ENCODE measurements around the gene WDR76. TPM values are rescaled to one million over a fixed set of nuclear protein-coding genes. Genes with fewer than 3 reads are reported as not detected.

Gene WDR76
- total and polyA plus RNA-seq, 4 donors: 2.4 to 6.2 (median 4.1) TPM

DNA sequence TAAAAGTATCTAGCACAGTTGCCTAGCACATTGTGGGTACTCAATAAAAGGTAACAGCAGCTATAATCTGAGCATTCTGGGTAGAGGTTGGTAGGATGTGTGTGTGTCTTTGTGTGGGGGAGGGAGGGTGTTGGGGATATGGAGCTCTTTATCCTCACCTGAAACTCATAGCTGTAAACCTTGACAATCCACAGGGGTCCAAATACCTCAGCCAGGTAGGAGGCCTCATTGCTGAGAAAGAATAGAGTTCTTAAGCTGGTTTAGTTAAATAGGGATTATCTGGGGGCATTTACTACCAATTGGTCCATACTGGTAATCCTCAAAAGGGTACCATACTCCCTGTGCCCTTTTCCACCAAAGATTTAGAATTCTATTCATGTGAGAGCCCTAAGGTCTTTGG, 30.8 kb upstream of the WDR76 start:
- H3K9ac ChIP-seq (ENCODE audit: insufficient read depth in 1 of 2, low read length in 2 of 2): no peak overlapping the region
- DNase-seq (no peak), ATAC-seq (ENCODE audit: insufficient read depth, low FRiP score) (no peak)
- H3K9me3 ChIP-seq (ENCODE audit: control insufficient read depth in 4 of 4, insufficient read depth in 3 of 4, low read length in 3 of 4): no peaks in the 10 kb centered on the region
- peaks cover 3 to 35% (median 19%) of the 10 kb centered on the region in 5 donors for H3K4me1 ChIP-seq (ENCODE audit: control insufficient read depth in 5 of 5, insufficient read depth in 5 of 5, low read length in 5 of 5)
- H3K27me3 ChIP-seq (ENCODE audit: control insufficient read depth in 3 of 3, insufficient read depth in 3 of 3, low read length in 2 of 3): no peaks in the 10 kb centered on the region
- no peak overlapping the region for H3K27ac ChIP-seq (ENCODE audit: low read depth in 1 of 2, low read length in 1 of 2)
- H3K36me3 ChIP-seq (ENCODE audit: control insufficient read depth in 4 of 4, insufficient read depth in 4 of 4, low read length in 4 of 4): peaks cover 0 to 49% (median 29%) of the 10 kb centered on the region in 4 donors
- no peak overlapping the region for H3K4me3 ChIP-seq
- no peak for TF ChIP-seq CTCF (IDR thresholded peaks at IDR 0.05; ENCODE audit: control extremely low read depth, extremely low read depth)

DNA sequence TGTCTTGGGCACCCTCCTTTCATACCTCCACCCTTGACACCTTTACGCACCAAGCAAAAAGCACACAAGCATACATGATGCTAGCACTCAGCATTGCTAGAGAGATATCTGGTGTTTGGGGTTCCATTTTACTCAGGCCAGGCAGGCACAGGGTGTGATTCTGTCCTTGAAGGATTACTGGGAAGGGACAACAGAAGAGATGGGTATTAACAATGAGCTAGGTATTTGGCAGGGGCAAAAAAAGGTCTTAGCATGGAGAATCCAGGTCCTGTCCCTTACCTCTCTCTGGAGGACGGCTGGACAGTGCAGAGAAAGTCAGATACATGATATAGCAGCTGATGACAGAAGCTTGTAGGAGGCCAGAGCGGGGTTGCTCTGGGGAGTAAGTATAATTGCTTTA, 30.2 kb upstream of the WDR76 start:
- no peak overlapping the region for H3K4me3 ChIP-seq
- H3K27me3 ChIP-seq (ENCODE audit: control insufficient read depth in 3 of 3, insufficient read depth in 3 of 3, low read length in 2 of 3): no peaks in the 10 kb centered on the region
- DNase-seq: no peak
- peaks cover 0 to 49% (median 32%) of the 10 kb centered on the region in 4 donors for H3K36me3 ChIP-seq (ENCODE audit: control insufficient read depth in 4 of 4, insufficient read depth in 4 of 4, low read length in 4 of 4)
- ATAC-seq (ENCODE audit: insufficient read depth, low FRiP score): no peak
- no peaks in the 10 kb centered on the region for H3K9me3 ChIP-seq (ENCODE audit: control insufficient read depth in 4 of 4, insufficient read depth in 3 of 4, low read length in 3 of 4)
- H3K27ac ChIP-seq (ENCODE audit: low read depth in 1 of 2, low read length in 1 of 2): no peak overlapping the region
- H3K4me1 ChIP-seq (ENCODE audit: control insufficient read depth in 5 of 5, insufficient read depth in 5 of 5, low read length in 5 of 5): peaks cover 5 to 35% (median 24%) of the 10 kb centered on the region in 5 donors
- 93 to 94% methylated on average over 3 of the region's 3 CpGs for whole genome bisulfite sequencing, 2 donors
- TF ChIP-seq CTCF (IDR thresholded peaks at IDR 0.05; ENCODE audit: control extremely low read depth, extremely low read depth): no peak
- H3K9ac ChIP-seq (ENCODE audit: insufficient read depth in 1 of 2, low read length in 2 of 2): no peak overlapping the region

DNA sequence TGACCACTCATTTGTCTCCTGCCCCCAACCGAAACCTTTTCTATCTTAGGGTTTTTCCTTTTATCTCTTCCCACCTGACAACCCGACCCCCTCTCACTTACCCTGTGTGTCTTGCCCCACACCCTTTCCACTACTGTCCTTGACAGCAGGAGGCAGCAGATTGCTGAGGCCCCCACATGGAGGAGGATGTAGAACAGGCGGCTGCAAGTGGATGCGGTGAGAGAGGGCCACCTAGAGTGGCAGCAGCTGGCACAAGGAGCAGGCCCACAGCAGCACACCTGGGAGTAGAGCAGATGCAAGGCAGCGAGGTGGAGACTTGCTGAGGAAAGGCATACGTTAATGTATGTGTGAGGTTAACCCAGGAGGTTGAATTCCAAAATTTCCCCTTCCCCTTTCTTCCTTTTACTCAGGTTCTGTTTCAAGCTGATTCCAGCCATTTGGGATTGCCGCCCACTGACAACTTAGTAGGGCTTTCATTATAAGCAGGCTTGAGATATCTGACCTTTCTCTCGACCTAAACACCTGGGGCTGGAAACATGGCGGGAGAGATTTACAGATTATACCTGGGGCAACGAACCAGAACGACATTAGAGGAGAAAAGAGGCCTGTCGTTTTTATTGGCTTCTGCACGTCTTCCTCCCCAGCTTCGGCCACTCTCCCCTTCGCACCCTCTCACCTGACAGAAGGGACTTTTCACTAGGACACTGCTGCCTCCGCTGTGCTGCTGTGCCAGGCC, 27.4 kb upstream of the WDR76 start:
- 92 to 93% methylated on average over 16 of the region's 16 CpGs for WGBS, 2 donors
- ATAC-seq (ENCODE audit: insufficient read depth, low FRiP score) (no peak), DNase-seq (no peak)
- Histone ChIP-seq H3K4me3 (no peak overlapping the region), H3K9me3 (ENCODE audit: control insufficient read depth in 4 of 4, insufficient read depth in 3 of 4, low read length in 3 of 4) (no peaks in the 10 kb centered on the region), H3K27me3 (ENCODE audit: control insufficient read depth in 3 of 3, insufficient read depth in 3 of 3, low read length in 2 of 3) (no peaks in the 10 kb centered on the region), H3K36me3 (ENCODE audit: control insufficient read depth in 4 of 4, insufficient read depth in 4 of 4, low read length in 4 of 4) (peaks cover 0 to 48% (median 32%) of the 10 kb centered on the region in 4 donors), H3K4me1 (ENCODE audit: control insufficient read depth in 5 of 5, insufficient read depth in 5 of 5, low read length in 5 of 5) (peaks cover 5 to 27% (median 14%) of the 10 kb centered on the region in 5 donors), H3K9ac (ENCODE audit: insufficient read depth in 1 of 2, low read length in 2 of 2) (no peak overlapping the region), H3K27ac (ENCODE audit: low read depth in 1 of 2, low read length in 1 of 2) (peak overlapping the region in 1 of 2 donors; percentile 95)
- no peak for TF ChIP-seq CTCF (IDR thresholded peaks at IDR 0.05; ENCODE audit: control extremely low read depth, extremely low read depth)

Data from lung (tissue), 12 donors.